Renal cortical epithelial cell (primary cell): ENCODE data around the gene SLC51B. TPM values are rescaled to one million over a fixed set of nuclear protein-coding genes. Genes with fewer than 3 reads are reported as not detected.
"Not testable (repeated sequence)": the region's sequence is repeated elsewhere in the genome, so short reads cannot be mapped to it uniquely, and the experiment has no call there.

Source experiments
- DNase-seq: peaks from one replicate; pipeline ENCODE4 v3.0.0-alpha.2; 2011; ENCODE audit warnings: low read depth
- total RNA-seq: library from RNA; depleted of rRNA; stranded (reverse); fragments of >200 nt; gene quantifications from 2 replicates; pipeline ENCODE4 v1.2.3, GENCODE V29; 2014

SLC51B gene
- total RNA-seq, 1 donor from 2014 or later: 0.15 TPM

DNA sequence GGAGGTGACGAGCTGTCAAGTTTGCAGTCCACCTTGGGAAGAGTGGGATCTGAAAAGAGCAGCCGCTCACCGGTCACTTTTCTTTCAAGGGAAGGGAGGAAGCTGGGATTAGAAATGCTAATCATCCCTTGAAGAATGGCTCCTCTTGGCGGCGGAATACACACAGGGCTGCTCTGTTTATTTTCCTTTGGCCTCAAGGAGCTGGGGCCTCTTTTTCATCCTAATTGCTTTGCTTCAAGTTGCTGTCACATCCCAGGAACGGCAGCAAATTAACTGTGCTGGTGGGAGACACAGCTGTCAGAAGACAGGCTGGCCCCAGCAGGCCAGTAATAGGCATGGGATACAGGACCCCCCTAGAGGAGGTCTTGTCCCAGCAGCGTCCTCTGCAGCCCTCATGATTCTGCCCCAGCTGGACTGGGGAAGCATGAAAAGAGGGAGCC, 38.1 kb downstream of the SLC51B start:
- DNase-seq: peak; percentile 25

DNA sequence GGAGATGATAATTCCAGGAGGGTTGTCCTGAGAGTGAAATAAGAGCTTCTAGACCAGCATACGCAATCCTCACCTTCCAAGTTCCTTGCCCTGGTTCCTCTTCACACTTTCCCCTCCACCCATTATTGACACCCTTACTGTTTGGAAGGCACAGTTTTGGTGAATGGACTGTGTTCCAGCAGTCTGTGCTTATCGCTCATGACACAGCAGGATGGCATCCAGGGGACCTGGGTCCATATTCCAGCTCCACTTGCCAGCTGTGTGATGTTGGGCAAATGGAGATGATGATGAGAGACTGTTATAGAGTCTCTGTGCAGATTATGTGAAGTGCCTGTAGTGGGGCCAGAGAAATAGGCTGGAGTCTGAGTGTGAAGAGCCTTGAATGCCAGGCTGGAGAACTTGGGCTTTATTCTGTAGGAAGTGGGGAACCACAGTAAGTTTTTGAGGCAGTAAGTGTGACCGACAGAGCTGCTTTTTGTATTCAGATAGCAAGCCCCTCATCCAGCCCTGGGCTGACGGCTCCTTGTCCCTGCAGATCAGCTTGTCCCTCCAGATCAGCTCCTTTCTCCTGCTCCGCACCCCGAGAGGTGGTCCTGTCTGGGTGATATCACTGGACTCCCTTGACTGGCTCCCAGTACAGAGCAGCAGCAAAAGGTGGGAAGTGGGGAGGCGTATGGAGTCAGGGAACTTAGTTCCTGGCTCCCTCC, 39.5 kb downstream of the SLC51B start:
- DNase-seq: no peak

DNA sequence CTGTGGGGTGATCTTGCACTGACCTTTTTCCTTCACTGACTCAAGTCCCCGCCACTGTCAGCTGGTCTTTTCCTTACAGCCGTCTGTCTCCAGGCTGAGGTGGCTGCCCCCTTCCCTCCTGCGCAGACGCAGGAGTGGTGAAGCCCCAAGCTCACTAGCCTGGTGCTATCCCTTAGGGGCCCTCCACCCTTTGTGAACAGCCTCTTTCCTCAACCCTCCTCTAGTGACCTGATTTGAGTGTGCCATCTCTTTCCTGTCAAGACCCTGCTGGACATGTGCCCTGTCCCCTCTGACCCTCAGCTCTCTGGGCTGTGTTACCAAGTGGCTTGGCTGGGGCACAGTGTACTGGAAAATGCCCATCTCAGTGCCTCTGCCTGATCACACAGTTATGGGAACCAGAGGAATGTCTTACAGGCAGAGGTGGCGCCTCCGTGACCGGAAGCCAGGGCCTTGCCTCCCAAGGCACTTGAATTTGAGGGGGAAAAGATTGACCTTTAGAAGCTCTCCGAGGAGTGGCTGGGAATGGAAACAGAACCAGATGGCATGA, 40.1 kb downstream of the SLC51B start:
- no peak for DNase-seq

DNA sequence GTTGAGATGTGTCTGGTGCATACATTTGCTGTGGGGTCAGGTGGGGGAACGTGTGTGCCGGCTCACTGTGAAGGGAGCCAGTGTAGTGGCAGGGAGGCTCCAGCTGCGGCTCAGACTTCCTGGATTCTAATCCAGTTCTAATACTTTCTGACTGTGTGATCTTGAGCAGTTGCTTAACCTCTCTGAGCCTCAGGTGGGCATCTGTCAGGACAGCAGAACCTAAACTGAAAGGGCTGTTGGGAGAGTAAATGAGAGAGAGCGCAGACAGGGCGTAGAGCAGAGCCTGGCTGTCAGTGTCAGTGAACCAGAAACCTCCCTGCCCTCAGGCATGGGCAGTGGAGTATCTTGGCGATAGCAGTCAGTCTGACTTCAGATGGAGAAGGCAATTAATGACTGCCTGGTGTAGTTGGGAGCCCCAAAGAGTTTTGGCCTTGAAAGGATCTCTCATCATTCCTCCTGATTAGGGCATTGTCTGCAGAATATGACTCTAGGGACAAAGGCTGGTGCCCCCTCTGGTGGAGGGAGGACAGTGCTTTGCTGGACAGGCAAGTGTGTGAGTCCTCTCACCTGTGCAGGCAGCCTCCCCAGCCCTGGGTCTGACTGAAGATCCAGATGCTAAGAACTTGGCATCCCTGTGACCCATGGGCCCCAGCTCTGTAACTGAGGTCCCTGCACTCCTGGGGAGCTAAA, 40.9 kb downstream of the SLC51B start:
- DNase-seq: peak; percentile 34

DNA sequence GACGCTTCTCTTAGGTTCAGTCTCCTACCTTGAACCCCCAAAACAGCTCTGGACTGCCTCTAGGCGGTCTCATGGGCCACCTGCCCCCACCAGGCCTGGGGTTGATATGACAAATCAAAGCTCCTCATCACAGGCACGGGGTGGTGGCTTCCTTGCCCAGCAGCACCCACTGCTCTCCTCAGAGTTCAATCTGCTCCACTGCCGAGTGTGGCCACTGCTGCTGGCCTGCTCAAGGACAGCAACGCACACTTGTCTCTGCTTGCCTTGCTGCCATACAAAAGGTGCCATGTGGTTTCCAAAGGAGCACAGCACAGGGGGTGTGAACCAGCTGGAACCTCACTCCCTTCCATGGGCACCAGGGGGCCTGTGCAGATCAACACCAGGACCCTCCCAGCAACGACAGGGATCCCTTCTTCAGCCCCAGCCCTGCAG, 41.5 kb downstream of the SLC51B start:
- DNase-seq: no peak

DNA sequence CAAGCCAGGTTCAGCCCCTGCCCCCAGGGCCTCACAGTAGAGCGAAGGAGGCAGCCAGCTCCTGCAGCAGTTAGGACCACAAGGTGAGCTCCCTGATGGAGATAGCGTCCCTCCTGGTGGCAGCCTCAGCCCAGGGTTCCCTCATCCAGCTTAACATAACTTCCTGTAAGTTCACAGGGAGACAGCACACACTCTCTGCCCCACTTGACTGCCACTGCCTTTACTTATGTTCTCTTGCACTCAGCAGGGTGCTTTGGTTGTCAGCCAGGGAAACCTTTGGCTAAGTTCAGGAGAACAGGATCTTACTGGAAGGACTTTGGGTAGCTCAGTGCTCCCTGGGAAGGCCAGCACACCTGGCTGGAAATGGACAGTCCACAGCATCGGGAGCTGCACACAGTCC, 42.2 kb downstream of the SLC51B start:
- DNase-seq: no peak

DNA sequence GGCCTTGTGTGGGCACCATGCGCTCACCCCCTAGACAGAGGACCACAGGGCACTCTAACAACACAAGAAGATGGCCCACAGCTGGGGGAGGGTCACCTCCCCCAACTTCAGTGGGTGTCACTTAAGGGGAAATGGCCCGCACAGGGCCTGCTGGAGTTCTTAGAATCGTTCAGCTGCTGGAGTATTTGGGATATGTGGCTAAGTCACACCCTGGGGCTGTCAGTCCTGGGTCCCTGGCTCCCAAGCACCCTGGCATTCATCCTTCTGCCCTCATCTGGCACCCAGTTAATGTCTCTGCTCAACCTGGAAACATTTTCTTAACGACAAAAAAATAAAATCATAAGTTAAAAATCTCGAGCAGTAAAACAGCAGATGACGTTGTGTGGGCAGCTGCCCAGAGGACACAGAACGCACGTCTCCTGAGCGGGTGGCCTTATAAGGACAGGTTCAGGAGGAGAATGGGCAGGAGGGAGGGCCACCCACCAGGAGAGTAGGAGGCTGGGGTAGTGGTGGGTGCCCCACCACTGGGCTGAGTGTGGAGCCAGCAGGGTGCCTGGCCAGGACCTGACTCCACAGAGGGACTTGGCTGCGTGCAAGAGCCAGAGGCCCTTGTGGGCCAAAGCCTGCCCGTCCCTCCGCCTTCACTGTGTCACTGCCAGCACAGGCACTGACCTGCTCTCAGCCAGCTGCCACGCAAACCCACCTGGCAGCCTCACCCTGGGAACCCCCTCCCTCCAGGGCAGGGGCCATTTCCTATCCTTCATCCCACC, 42.9 kb downstream of the SLC51B start:
- no peak for DNase-seq

DNA sequence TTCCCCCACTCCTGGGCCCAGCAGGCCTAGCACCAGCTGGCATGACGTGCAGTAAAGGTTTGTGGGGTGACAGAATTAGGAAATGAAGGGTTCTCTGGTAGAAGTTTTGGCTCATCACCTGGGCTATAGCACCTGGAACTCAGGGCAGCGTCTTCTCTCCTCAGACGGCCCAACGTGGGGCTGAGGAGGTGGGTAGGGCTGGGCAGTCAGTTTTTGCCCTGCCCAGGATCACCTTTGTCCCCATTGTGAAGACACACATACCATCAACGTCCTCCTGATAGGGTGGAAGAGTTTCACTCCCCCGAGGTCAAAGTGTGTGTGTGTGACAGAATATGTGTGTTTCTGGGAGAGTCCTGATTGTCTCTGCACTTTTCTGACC, 43.4 kb downstream of the SLC51B start:
- DNase-seq: no peak

DNA sequence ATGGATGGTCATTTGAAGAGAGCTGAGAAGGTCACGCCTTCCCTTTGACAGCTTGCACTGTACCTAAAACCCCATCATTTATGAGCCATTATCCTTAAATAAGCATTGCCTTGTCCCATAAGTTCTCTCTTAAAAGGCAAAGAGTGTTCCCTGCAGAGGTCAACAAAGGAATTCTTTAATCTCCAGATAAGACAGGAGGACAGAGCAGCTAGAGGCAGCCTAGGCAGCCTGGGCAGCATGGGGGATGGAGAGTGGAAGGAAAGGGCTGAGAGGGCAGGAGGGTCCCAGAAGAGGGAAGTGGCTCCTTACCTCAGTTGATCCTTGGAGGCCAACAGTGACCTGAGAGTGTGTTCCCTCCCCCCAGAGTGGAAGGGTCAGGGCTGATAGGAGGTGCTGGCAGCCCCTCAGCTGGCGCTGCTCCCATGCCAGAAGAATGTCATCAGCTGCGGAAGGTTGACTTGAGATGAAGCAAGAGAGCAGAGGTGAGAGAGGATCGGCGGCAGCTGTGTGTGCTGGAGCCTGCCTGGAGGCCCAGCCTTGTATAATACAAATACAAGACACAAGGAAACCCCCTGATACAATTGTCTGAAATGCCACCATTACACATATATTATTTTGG, 44.1 kb downstream of the SLC51B start:
- peak; percentile 10 for DNase-seq

DNA sequence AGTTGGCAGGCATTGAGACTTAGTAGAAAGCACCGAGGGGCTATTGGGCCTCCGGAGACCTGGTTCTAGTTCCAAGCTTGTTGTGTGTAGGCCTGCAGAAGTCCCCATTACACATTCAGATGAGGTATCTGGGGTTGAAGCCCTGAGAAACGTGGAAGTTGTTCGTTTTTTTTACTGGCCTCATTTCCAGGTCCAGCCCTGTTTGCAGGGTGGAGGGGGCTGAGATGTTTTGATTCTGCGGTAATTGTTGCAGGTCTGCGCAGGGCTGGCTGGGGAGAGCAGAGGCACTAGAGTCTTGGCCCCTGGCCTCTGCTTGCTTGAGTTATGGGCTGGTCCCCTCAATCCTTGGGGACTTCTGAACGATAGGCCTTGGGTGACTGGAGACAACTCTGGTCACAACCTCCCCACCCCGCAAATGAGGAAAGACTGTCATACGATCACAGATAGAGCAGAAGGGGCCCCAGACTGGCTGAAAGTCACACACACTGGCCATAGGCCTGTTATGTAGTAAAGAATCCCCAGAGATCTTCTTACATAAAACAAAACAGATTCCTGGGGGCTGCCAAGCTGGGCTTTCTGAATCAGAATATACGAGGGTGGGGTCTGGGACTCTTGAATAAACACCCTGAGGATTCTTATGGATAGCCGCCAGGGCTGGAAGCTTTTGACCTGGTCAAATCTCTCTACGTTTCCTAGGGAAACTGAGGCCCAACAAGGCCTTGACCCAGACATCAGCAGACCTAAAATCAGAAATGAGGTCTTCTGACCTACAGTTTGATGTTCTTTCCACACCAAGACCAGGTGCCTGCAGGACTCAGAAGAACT, 47.0 kb downstream of the SLC51B start:
- DNase-seq: no peak

DNA sequence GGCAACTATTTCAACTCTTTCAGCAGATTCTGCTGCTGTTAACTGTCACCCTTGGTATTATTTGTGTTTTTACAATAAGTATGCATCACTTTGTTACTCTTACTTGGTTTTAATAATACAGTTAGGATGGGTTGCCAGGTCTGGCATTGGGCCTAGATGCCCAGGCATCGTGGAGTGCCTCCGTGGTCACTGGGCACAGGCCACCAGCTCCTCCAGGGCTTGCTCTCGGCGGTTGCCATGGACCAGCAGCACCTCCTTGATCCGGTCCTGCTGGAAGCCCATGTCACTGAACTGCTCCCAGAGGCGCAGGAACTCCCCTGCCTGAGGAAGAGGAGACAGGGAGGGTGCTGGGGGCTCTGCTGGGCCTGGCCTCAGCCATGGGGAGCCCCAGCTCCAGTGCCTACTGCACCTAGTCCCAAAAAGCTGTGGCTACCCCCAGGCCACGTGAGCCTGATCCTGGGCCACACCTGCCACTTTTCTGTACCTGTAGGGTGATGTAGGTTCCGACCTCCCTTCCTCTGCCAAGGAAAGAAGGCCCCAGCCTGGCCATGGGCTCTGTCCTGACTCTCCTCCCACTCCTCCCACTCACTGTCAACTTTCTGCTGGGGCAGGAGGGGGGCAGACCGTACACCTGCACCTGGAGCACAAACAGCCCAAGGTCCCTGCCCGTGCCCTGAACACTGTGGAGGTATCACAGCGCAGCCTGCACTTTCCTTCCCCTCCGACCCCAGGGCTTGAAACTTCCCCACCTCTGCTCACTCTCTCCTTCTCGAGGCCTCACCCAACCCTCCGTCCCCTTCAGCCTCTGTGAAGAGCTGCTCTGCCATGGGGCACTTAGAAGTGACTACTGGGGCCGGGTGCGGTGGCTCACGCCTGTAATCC, 48.0 kb downstream of the SLC51B start:
- DNase-seq: no peak

DNA sequence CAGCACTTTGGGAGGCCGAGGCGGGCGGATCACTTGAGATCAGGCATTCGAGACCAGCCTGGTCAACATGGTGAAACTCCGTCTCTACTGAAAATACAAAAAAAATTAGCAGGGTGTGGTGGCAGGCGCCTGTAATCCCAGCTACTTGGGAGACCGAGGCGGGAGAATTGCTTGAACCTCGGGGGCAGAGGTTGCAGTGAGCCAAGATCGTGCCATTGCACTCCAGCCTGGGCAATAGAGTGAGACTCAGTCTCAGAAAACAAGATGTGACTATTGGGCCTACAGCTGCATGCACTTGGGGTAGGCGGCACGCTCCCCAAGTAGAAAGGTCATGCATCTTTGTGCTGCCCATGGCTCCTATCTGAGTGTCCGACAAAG, 48.6 kb downstream of the SLC51B start:
- DNase-seq: not testable (repeated sequence)

DNA sequence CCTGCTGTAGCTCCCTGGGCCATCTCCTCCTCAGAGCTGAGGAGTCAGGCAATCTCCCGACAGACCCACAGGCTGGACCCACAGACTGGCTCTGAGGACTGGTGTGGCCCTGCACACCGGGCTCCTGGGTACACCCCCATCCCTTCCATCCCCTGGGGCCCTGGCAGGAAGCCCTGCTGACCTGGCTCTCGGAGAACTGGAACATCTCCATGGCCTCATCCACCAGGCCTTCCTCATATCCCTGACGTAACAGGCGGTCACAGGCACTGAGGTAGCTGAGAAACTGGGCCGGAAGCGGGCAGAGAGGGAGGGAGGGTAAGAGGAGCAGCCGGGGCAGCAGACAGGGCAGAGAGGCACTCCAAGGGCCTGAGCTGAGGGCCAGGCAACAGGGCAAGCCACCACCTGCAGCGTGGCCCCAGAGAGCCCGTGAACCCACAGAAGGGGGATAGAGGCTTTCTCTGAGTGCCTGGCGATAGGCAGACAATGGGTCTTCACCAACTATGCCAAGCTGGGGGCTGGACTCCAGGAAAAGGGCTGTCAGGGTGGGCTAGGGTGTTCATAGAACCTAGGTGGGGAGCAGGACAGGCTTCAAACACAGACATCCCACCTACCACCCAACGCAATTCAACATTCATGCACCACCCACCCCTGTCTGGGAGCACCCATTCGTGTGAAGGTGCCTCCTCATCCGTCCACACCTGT, 49.3 kb downstream of the SLC51B start:
- DNase-seq: no peak

DNA sequence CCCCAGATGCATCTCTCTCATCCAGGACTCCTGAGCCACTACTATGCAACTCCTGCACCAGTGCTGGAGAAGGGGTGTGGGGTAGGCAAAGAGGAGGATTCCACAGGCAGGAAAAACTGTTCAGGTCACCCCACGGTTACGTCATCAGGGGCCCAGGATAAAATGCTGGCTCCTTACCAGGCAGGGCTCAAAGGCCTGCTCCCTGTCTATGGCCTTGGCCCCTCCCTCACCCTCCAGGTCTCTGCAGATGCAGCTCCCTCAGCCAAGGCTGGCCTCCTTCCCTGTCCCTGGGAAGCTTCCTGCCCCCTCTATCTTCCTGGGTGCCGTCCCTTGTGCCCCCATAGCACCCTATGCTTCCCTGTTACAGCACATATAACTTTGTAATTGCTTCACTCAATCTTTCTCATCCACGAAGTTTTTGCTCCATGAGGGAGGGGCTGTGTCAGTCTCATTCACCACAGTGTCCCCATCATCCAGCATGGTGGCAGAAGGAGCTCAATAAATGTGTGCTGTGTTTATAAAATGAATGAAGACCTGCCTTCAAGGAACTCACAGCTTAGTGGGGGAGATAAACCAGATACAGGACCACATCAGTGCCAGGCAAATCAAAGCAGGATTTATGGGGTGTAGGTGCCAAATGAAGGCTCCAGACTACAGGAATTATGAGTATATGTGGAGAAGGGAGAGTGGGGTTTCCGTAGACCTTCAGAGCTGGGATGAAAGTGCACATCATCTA, 50.0 kb downstream of the SLC51B start:
- no peak for DNase-seq

DNA sequence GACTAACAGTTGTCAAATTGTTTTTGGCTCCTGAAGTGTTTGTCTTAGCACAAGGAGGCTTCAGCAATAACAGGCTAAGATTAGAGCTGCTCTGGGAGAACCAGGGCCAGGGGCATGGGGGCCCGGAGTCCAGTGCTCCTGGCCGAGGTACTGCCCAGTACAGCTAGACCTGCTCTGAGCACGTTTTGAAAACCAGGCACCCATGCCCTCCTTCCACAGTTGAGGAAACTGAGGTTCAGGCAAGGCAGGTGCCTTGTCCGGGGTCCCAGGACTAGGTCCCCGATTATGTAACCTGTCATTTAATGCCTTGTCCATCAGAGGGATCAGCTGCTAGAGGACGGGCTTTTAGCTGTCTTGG, 50.5 kb downstream of the SLC51B start:
- DNase-seq: no peak

DNA sequence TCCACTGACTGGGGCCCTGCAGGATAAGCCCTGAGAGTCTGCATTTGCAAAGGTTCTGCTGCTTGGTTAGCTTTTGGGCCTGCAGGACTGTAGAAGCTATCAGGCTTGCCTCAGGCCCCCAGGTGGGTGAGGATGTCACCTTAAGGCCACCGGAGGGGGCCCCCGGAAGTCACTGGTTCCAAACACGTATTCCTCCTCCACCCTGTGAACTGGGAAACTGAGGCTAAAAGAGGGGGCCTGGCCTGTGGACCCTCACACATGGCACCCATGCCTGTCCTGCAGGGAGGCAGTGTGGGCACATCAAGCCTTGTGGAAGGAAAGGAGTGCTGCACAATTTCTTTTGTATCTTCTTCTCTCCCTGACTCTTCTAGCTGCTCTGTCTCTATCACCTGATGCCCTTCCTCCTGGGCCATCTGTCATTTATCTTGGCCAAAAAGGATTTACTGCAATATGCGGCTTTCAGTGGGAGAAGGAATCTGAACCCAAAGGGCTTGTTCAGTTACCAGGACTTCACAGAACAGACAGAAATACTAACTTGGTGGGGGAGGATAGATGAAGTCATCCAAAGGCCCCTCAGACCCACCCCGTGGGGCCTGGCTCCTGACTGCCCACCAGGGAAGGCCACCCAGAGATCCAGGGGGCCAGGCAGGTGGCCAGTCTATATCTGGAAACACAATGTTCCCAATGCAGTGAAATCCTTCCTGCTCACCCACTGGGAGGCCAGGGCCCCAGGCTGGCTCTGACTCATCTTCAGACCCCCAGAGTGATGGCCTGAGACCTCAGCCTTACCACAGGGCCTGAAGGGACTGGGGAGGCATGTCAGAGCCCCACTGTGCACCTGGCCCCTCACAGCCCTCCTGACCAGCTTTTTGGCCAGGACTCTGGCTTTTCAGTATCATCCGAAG, 51.5 kb downstream of the SLC51B start:
- DNase-seq: no peak

DNA sequence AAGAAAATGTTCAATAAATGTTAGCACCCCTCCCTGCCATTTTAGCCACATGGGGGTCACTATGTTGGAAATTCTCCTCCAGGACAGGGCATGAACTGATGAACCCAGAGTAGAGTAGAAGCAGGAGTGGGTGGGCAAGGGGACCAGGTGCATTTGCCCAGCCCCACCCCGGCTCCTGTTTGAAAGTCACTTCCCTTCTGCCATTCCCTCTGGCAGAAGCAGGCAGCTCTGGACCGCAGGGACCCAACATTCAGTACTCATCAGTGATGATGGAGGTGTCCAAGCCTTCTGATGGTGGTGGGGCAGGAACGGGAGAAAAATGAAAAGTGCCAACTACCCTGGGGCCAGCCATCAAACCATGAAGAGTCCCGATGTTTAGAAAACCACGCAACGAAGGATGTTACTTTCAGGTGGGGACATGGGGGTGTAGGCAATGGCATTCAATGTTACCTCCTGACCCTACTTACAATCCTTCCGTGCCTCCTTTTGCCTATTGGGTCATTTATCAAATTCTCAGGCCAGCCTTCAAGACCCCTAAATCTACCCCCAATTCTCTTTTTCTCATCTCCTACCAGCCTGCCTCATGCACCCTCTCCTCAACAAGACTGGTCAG, 52.6 kb downstream of the SLC51B start:
- DNase-seq: no peak
